Measurements from ENCODE around the gene SUN1. TPM values are rescaled to one million over a fixed set of nuclear protein-coding genes. Genes with fewer than 3 reads are reported as not detected.
A peak's percentile ranks its signal among the peaks of the same experiment; 100 is the strongest.

Gene SUN1
- total and polyA plus RNA-seq, 7 experiments from 2014 or later: 39.4 to 254 (median 97.2) TPM

DNA sequence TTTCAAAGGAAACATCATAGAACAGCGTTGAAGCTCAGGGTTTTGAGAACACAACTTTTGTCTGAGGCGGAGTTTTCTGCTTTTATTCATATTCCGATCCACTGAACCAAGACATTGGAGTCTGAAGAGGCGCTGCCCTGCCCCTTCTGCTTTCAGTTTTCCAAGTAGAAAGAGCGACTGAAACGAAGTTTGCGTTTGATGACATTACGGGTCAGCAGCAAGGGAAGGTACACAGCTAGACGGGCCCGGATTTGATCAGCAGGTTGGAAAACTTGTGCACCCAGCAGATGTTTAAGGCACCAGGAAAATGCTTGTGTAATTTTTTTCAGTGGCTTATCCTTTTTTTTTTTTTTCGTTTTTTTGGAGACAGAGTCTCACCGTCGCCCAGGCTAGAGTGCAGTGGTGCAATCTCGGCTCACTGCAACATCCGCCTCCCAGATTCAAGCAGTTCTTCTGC is 720 bp downstream of the SUN1 start:
- H3K36me3 Mint-ChIP-seq: peaks cover 0 to 18% (median 5%) of the 10 kb centered on the region in 5 donors
- ChIA-PET CTCF (interaction anchor here (2.3 kb wide), 1 partner anchor 47 kb away, joined by 5 read pairs; no protein-coding TSS in a partner anchor), POLR2A (interaction anchor here (0.6 to 4.7 kb wide), 5 partner anchors 16 to 222 kb away, joined by 3 to 36 read pairs (median 3); no protein-coding TSS in a partner anchor)
- intact Hi-C loops (cut with micrococcal nuclease): loop anchor here (1.0 to 10.0 kb wide), 8 partner anchors 17 to 231 kb away; partner anchors contain the start of gene GET4 (in 1 of the 2)
- peak overlapping the region; percentile 86 to 98 (median 94) for H3K27ac Mint-ChIP-seq
- no peaks in the 10 kb centered on the region for H3K27me3 Mint-ChIP-seq
- peaks cover 0 to 23% (median 0%) of the 10 kb centered on the region in 3 experiments for H3K36me3 ChIP-seq (ENCODE audit: control insufficient read depth in 2 of 3, insufficient read depth in 3 of 3, low read length in 3 of 3)
- no peaks in the 10 kb centered on the region for H3K27me3 ChIP-seq (ENCODE audit: control insufficient read depth in 2 of 2, insufficient read depth in 2 of 2, low read length in 2 of 2)
- peak overlapping the region; percentile 83 for H3K27ac ChIP-seq (ENCODE audit: low read depth, low read length)
- no peaks in the 10 kb centered on the region for H3K9me3 Mint-ChIP-seq
- DNase-seq (no peak), ATAC-seq (no peak)
- peaks cover 38 to 71% (median 57%) of the 10 kb centered on the region in 7 donors for H3K4me1 Mint-ChIP-seq
- H3K4me3 Mint-ChIP-seq: peak overlapping the region; percentile 64 to 89 (median 84)
- H3K4me3 ChIP-seq (ENCODE audit: low read length): peak overlapping the region; percentile 24
- no peaks in the 10 kb centered on the region for H3K9me3 ChIP-seq (ENCODE audit: control insufficient read depth in 2 of 3, low read length in 3 of 3)
- peaks cover 23 to 36% of the 10 kb centered on the region in 2 donors for H3K4me1 ChIP-seq (ENCODE audit: control insufficient read depth in 2 of 2, insufficient read depth in 2 of 2, low read length in 2 of 2)

DNA sequence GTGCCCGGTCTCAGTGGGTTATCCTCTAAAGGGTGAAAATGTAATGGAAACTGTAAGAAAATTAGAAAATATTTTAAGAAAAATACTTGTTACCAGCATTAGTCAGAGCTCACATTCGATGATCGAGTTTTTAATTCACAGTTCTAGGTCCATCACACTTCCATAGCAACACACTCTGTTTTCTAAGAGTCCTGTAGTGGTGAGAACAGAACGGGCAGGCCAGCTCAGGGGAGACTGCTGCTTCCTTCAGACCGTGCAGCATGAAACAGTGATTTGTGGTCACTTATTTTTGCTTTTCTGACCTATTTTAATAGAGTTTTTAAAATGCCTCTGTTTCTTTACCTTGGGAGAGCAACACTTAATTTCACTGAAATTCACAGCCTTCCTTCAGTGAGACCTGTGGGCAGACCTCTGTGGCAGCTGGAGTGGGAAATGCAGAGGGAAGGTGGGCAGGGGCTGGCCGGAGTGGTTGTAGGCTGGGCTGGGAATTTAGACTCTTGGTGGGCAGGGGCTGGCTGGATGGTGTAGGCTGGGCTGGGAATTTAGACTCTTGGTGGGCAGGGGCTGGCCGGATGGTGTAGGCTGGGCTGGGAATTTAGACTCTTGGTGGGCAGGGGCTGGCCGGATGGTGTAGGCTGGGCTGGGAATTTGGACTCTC is 1.5 kb downstream of the SUN1 start:
- no peaks in the 10 kb centered on the region for H3K9me3 Mint-ChIP-seq
- Histone ChIP-seq H3K9me3 (ENCODE audit: control insufficient read depth in 2 of 3, low read length in 3 of 3) (no peaks in the 10 kb centered on the region), H3K36me3 (ENCODE audit: control insufficient read depth in 2 of 3, insufficient read depth in 3 of 3, low read length in 3 of 3) (peaks cover 0 to 28% (median 0%) of the 10 kb centered on the region in 3 experiments), H3K4me3 (ENCODE audit: low read length) (no peak overlapping the region), H3K27me3 (ENCODE audit: control insufficient read depth in 2 of 2, insufficient read depth in 2 of 2, low read length in 2 of 2) (no peaks in the 10 kb centered on the region), H3K4me1 (ENCODE audit: control insufficient read depth in 2 of 2, insufficient read depth in 2 of 2, low read length in 2 of 2) (peaks cover 23 to 36% of the 10 kb centered on the region in 2 donors), H3K27ac (ENCODE audit: low read depth, low read length) (no peak overlapping the region)
- H3K36me3 Mint-ChIP-seq: peaks cover 0 to 20% (median 5%) of the 10 kb centered on the region in 5 donors
- POLR2A ChIA-PET: interaction anchor here (0.8 to 4.7 kb wide), 3 partner anchors 16 to 45 kb away, joined by 3 to 36 read pairs (median 30); no protein-coding TSS in a partner anchor
- peaks cover 38 to 66% (median 55%) of the 10 kb centered on the region in 7 donors for H3K4me1 Mint-ChIP-seq
- peak overlapping the region in 1 of 10 donors; percentile 31 for H3K4me3 Mint-ChIP-seq
- ATAC-seq (no peak), DNase-seq (no peak)
- H3K27me3 Mint-ChIP-seq: no peaks in the 10 kb centered on the region
- peak overlapping the region in 5 of 9 donors; percentile 2 to 97 (median 48) for H3K27ac Mint-ChIP-seq
- CTCF ChIA-PET: interaction anchor here (2.3 kb wide), 1 partner anchor 47 kb away, joined by 5 read pairs; no protein-coding TSS in a partner anchor
- intact Hi-C loops (cut with micrococcal nuclease): loop anchor here (5.0 to 10.0 kb wide), 3 partner anchors 89 to 231 kb away; no protein-coding TSS in a partner anchor

DNA sequence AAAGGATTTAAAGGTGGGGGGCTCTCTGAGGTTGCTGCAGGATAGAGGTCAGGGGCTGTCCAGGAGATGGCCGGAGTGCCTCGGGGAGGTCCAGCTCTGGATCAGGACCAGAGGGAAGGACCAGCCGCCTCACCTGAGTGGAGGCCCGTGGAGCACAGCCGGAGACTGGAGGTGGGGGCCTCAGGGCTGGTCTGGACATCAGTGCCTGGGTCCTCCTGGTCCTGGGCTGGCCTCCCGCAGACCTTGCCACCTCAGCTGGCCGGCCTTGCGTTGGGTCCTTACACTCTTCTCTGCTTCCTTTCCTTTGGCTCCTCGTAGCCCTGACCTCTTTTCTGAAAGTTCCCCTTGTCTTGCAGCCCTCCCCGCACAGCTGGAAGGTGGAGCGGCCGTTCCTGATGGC is 2.0 kb downstream of the SUN1 start:
- ATAC-seq: no peak
- Histone ChIP-seq H3K9me3 (ENCODE audit: control insufficient read depth in 2 of 3, low read length in 3 of 3) (no peaks in the 10 kb centered on the region), H3K27me3 (ENCODE audit: control insufficient read depth in 2 of 2, insufficient read depth in 2 of 2, low read length in 2 of 2) (no peaks in the 10 kb centered on the region), H3K36me3 (ENCODE audit: control insufficient read depth in 2 of 3, insufficient read depth in 3 of 3, low read length in 3 of 3) (peaks cover 0 to 33% (median 0%) of the 10 kb centered on the region in 3 experiments), H3K4me1 (ENCODE audit: control insufficient read depth in 2 of 2, insufficient read depth in 2 of 2, low read length in 2 of 2) (peaks cover 23 to 36% of the 10 kb centered on the region in 2 donors), H3K27ac (ENCODE audit: low read depth, low read length) (no peak overlapping the region), H3K4me3 (ENCODE audit: low read length) (no peak overlapping the region)
- Mint-ChIP-seq H3K4me1 (peaks cover 36 to 61% (median 54%) of the 10 kb centered on the region in 7 donors), H3K9me3 (no peaks in the 10 kb centered on the region), H3K36me3 (peaks cover 0 to 25% (median 7%) of the 10 kb centered on the region in 5 donors), H3K27me3 (no peaks in the 10 kb centered on the region), H3K4me3 (peak overlapping the region in 1 of 10 donors; percentile 31), H3K27ac (peak overlapping the region in 4 of 9 donors; percentile 40 to 97 (median 76))
- intact Hi-C loops (cut with micrococcal nuclease): loop anchor here (5.0 to 10.0 kb wide), 3 partner anchors 88 to 232 kb away; no protein-coding TSS in a partner anchor
- POLR2A ChIA-PET: interaction anchor here (4.2 to 4.7 kb wide), 2 partner anchors 17 to 21 kb away, joined by 30 to 36 read pairs; no protein-coding TSS in a partner anchor
- CTCF ChIA-PET: interaction anchor here (2.3 kb wide), 1 partner anchor 48 kb away, joined by 5 read pairs; no protein-coding TSS in a partner anchor
- DNase-seq: no peak

DNA sequence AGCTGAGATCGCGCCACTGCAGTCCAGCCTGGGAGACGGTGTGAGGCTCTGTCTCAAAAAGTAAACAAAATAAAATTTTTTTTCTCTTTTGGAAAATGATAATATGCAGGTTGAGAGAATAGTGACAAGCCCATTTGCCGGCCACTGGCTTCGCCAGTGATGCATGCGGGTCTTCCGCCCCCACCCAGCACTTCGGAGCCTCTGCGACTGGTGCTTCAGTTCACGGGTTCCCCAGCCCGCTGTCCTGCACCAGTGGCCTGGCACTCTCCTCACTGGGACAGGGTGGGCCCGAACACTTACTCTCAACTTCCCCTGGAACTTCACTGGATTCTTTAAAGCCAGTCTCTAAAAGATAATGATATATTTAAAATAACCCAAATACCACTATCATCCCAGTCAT is 2.7 kb downstream of the SUN1 start:
- CTCF ChIA-PET: no interaction called here
- peak overlapping the region in 1 of 10 donors; percentile 72 for H3K4me3 Mint-ChIP-seq
- no peak for DNase-seq
- peaks cover 0 to 39% (median 2%) of the 10 kb centered on the region in 3 experiments for H3K36me3 ChIP-seq (ENCODE audit: control insufficient read depth in 2 of 3, insufficient read depth in 3 of 3, low read length in 3 of 3)
- no peak for ATAC-seq
- H3K27me3 Mint-ChIP-seq: no peaks in the 10 kb centered on the region
- no peaks in the 10 kb centered on the region for H3K9me3 ChIP-seq (ENCODE audit: control insufficient read depth in 2 of 3, low read length in 3 of 3)
- no peak overlapping the region for H3K4me3 ChIP-seq (ENCODE audit: low read length)
- H3K27ac Mint-ChIP-seq: peak overlapping the region in 3 of 9 donors; percentile 46 to 97 (median 78)
- POLR2A ChIA-PET: interaction anchor here (4.7 kb wide), 1 partner anchor 21 kb away, joined by 36 read pairs; no protein-coding TSS in a partner anchor
- H3K27ac ChIP-seq (ENCODE audit: low read depth, low read length): no peak overlapping the region
- intact Hi-C loops (cut with micrococcal nuclease): loop anchor here in 1 of 2 donors (10.0 kb wide), 1 partner anchor 230 kb away; no protein-coding TSS in a partner anchor
- H3K4me1 Mint-ChIP-seq: peaks cover 34 to 55% (median 48%) of the 10 kb centered on the region in 7 donors
- H3K27me3 ChIP-seq (ENCODE audit: control insufficient read depth in 2 of 2, insufficient read depth in 2 of 2, low read length in 2 of 2): no peaks in the 10 kb centered on the region
- peaks cover 3 to 29% (median 10%) of the 10 kb centered on the region in 5 donors for H3K36me3 Mint-ChIP-seq
- H3K4me1 ChIP-seq (ENCODE audit: control insufficient read depth in 2 of 2, insufficient read depth in 2 of 2, low read length in 2 of 2): peaks cover 23 to 36% of the 10 kb centered on the region in 2 donors
- H3K9me3 Mint-ChIP-seq: no peaks in the 10 kb centered on the region

DNA sequence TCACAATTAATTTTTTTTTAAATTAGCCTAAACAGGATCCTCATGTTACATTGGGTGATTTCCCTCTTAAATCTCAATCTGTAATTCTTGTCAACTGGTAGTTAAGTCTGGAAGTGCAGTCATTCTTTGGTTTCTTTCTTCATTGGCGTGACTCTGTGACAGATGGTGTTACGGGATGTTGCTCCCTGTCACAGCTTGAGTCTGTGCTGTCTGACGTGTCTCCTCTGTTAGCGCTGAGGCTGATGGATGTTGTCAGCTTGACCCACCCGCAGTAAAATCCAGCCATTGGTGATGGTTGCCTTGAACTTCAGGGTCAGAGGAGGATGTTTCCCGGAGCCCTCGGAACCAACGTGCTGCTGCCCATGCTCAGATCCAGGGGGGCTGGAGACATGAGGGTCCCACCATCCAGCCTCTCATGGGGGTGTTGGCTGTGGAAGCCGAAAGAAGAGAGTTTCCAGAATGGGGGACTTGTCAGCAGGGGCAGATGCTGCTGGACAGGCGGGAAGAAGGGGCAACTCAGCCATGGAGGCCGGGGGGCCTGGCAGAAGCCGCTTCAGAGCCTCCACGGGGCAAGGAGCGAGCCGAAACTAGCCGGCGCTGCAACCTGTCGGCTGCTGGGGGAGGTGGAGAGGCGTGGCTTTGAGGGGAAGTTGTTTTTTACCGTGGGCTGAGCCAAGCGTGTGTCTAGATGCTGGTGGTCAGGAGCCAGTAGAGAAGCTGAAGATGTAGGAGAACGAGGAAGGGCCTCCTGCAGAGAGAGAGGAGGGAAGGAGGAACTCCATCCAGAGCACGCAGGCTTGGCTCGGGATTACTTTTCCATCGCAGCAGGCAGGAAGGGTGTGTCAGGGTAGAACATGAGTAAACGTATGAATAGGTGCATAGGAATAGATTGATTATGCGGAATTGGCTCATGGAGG is 3.5 kb downstream of the SUN1 start:
- no peak overlapping the region for H3K4me3 ChIP-seq (ENCODE audit: low read length)
- ChIA-PET POLR2A (no interaction called here), CTCF (interaction anchor here (0.7 to 2.2 kb wide), 2 partner anchors 18 to 36 kb away, joined by 3 to 10 read pairs; no protein-coding TSS in a partner anchor)
- Mint-ChIP-seq H3K9me3 (no peaks in the 10 kb centered on the region), H3K27me3 (no peaks in the 10 kb centered on the region), H3K4me3 (peak overlapping the region in 4 of 10 donors; percentile 12 to 72 (median 44)), H3K4me1 (peaks cover 27 to 48% (median 41%) of the 10 kb centered on the region in 7 donors), H3K27ac (peak overlapping the region in 8 of 9 donors; percentile 46 to 97 (median 71)), H3K36me3 (peaks cover 3 to 34% (median 10%) of the 10 kb centered on the region in 5 donors)
- no peak overlapping the region for H3K27ac ChIP-seq (ENCODE audit: low read depth, low read length)
- peaks cover 0 to 43% (median 6%) of the 10 kb centered on the region in 3 experiments for H3K36me3 ChIP-seq (ENCODE audit: control insufficient read depth in 2 of 3, insufficient read depth in 3 of 3, low read length in 3 of 3)
- ATAC-seq (no peak), DNase-seq (no peak)
- peaks cover 20 to 29% of the 10 kb centered on the region in 2 donors for H3K4me1 ChIP-seq (ENCODE audit: control insufficient read depth in 2 of 2, insufficient read depth in 2 of 2, low read length in 2 of 2)
- H3K27me3 ChIP-seq (ENCODE audit: control insufficient read depth in 2 of 2, insufficient read depth in 2 of 2, low read length in 2 of 2): no peaks in the 10 kb centered on the region
- H3K9me3 ChIP-seq (ENCODE audit: control insufficient read depth in 2 of 3, low read length in 3 of 3): no peaks in the 10 kb centered on the region
- intact Hi-C loops (cut with micrococcal nuclease): loop anchor here in 1 of 2 donors (1.0 to 10.0 kb wide), 2 partner anchors 49 to 231 kb away; no protein-coding TSS in a partner anchor

Measured in naive thymus-derived CD4-positive, alpha-beta T cell (primary cell).